GM19324 (cell line): ENCODE measurements around the gene FZD8.

Experiments
- ATAC-seq: cut with Tn5 transposase; IDR thresholded peaks from one replicate; pipeline ENCODE4 v1.9.1; 2021; ENCODE audit warnings: mild to moderate bottlenecking, moderate library complexity; ENCODE audit not compliant: unreplicated experiment, low FRiP score

FZD8 gene

GRCh38 chr10:35612385-35613106 lies 29.6 kb downstream of the FZD8 start:
- ATAC-seq = no peak

- no peak for ATAC-seq
These were observed 30.3 kb downstream of the FZD8 start for GRCh38 chr10:35611750-35612149.

- ATAC-seq = no peak
These were observed 33.8 kb downstream of the FZD8 start for GRCh38 chr10:35608328-35608672.

- ATAC-seq = no peak
These were observed 34.4 kb downstream of the FZD8 start for GRCh38 chr10:35607475-35608327.

GRCh38 chr10:35606430-35606829 lies 35.7 kb downstream of the FZD8 start:
- ATAC-seq = no peak

GRCh38 chr10:35605191-35605590 lies 36.9 kb downstream of the FZD8 start, which contains the start of gene GJD4:
GJD4 (plus strand) TSS chr10:35605341; CDS start chr10:35605568, 227 bp downstream.
- ATAC-seq = no peak

- no peak for ATAC-seq
These were observed 41.9 kb downstream of the FZD8 start for GRCh38 chr10:35600193-35600592.

- no peak for ATAC-seq
These were observed 43.7 kb downstream of the FZD8 start for GRCh38 chr10:35598379-35598778.

GRCh38 chr10:35595106-35595505 lies 47.0 kb downstream of the FZD8 start:
- no peak for ATAC-seq

- no peak for ATAC-seq
These were observed 47.7 kb downstream of the FZD8 start for GRCh38 chr10:35594115-35595079.

- no peak for ATAC-seq
These were observed 49.7 kb downstream of the FZD8 start for GRCh38 chr10:35592441-35592840.

- ATAC-seq = no peak
These were observed 53.3 kb downstream of the FZD8 start for GRCh38 chr10:35588836-35589235.
